Hematopoietic multipotent progenitor cell treated with erythropoietin and hydrocortisone succinate and interleukin-3 and kit ligand, for 8 days (in vitro differentiated cells): ENCODE results near the gene PHETA1.

Experiments used
- DNase-seq: peaks from one replicate; pipeline ENCODE4 v3.0.0-alpha.2; 2015

PHETA1 gene, protein sequence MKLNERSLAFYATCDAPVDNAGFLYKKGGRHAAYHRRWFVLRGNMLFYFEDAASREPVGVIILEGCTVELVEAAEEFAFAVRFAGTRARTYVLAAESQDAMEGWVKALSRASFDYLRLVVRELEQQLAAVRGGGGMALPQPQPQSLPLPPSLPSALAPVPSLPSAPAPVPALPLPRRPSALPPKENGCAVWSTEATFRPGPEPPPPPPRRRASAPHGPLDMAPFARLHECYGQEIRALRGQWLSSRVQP

DNA sequence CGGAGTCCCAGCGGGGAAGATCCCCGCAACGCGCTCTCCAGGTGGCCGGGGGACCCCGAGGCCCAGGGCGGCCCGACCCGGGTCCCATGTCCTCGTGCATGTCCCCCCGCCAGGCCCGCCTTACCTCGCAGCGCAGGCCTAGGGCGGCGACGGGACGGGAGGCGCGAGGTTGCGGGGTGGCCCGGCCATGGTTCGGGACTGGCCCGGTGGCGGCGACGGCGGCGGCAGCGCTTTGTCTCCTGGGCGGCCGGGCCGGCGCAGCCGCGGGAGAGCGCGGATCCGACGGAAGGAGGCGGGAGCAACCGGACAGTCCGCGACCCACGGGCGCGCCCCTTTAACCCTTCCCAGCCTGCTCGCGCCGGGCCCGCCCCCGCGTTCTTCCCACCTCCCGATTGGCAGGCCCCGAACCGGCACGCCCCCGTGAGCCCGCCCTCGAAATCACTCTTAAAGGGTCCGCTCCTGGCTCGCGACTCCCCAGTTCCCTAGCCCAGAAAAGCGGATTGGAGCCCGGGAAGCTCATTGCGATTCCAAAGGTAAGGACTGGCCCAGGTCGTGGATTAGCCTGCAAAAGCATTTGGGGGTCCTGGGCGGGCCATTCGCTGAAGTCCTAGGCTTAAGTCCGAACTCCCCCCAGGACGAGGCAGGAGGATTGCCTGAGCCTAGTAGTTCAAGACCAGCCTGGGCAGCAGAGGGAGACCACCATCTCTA is at the start of gene PHETA1:
TSS of gene PHETA1 (minus strand) at position 308 of the 708 bp plus-strand sequence. CDS start 5,668 bp downstream, outside the sequence.
- peak; percentile 85 for DNase-seq

DNA sequence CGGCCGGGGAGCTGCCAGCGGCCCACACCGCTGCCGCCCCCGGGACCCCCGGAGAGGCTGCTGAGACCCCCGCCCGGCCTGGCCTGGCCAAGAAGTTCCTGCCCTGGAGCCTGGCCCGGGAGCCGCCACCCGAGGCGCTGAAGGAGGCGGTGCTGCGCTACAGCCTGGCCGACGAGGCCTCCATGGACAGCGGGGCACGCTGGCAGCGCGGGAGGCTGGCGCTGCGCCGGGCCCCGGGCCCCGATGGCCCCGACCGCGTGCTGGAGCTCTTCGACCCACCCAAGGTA is 49.6 kb upstream of the PHETA1 start:
- no peak for DNase-seq

DNA sequence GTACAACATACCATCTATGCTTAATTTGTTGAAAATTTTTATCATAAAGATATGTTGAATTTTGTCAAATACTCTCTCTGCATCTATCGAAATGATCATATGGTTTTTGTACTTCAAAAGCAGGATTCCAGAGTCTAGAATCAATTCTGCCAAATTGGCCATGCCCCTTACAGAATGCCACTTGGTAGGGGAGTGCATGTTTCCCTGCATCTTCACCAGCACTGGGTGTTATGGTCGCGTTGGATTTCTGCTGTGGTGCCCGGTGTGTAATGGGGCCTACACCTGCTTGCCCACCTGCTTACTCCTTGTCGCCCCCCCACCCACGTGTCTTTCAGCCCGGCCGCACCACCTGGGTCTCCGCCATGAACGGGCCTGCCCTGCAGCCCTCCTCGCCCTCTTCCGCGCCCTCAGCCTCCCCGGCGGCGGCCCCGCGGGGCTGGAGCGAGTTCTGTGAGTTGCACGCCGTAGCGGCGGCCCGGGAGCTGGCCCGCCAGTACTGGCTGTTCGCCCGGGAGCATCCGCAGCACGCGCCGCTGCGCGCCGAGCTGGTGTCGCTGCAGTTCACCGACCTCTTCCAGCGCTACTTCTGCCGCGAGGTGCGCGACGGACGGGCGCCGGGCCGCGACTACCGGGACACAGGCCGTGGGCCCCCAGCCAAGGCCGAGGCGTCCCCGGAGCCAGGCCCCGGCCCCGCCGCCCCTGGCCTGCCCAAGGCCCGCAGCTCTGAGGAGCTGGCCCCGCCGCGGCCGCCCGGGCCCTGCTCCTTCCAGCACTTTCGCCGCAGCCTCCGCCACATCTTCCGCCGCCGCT is 49.1 kb upstream of the PHETA1 start:
- no peak for DNase-seq

DNA sequence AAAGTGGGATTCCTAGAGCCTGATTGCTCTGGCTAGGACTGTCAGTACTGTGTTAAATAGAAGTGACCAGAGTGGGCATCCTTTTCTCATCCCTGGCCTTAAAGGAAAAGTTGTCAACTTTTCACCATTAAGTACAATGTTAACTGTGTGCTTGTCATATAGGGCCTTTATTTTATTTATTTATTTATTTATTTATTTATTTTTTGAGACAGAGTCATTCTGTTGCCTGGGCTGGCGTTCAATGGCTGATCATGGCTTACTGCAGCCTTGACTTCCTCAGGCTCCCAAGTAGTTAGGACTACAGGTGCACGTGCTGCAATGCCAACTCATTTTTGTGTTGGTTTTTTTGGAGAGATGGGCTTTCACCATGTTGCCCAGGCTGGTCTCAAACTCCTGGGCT is 48.4 kb upstream of the PHETA1 start:
- DNase-seq = no peak

DNA sequence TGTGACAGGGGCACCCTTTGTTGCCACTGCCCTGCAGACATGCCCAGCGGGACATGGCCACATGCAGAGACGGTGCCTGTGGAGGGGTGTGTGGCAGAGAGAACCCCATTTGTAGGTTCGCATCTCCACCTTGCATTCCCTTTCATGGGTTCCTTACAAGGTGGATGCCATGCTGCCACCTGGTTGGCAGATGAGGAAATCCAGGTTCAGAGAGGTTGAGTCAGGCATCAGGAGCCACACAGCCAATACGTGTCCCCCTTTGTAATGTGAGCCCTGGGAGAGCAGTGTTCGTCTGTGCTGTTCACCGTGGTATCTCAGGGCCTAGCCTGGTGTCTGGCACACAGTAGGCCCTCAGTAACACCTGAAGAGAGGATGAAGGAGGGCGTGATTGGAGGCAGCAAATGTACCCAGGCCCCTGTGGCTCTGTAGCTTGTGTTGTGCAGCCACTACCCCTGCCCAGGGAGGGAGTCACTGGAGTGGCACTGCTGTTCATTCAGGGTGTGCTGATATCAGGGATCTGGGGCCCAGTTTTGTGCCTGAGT is 45.9 kb upstream of the PHETA1 start:
- DNase-seq = no peak

DNA sequence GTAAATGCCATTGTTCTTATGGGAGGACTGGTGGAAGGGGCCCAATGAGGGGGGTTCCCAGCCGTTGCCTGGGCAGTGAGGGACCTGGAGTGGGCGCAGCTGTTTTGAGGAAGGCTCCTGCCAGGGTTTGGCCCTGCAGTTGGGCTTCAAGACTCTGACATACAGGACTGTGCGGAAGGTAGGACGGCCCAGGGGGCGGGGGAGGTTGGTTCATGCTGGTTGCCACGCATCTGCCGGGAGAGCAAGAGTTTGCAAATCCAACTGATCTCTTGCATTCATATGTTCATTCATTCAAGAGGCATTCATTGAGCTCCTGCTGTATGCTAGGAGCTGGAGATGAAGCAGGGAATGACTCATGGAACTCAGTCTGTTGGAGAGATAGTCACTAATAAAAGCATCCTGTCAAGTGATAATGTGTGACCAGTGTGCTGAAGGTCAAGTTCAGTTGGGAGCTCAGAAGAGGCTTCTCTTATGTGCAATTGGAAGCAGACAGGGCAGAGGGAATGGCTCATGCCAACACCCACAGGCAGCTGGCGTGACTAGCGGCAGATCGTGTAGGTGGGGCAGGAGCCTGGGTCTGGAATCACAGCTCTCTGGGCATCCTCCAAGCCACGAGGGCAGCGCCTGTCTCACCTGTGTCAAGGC is 44.7 kb upstream of the PHETA1 start:
- peak; percentile 33 for DNase-seq

DNA sequence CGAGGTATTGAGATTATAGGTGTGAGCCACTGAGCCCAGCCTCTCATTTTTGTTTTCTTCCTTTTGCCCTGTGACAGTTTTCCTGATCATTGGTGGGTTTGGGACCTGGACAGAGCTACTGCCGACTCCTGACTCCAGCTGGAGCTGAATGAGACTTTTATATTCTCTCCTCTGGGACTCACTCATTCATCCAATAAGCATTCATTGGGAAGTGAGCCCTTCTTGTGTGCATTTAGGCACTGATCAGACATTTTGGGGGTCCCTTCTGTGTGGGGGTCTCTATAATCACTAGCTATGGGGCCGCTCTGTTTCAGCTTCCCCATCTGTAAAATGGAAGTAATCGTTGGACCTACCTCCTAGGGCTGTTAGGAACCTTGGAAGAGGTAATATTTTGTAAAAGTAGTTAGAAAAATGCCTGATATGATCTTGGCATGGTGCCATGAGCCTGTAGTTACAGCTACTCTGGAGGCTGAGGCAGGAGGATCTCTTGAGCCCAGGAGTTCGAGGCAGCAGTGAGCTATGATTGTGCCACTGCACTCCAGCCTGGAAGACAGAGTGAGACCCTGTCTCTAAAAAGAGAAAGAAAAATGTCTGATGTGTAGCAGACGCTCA is 44.0 kb upstream of the PHETA1 start:
- DNase-seq = peak; percentile 53

DNA sequence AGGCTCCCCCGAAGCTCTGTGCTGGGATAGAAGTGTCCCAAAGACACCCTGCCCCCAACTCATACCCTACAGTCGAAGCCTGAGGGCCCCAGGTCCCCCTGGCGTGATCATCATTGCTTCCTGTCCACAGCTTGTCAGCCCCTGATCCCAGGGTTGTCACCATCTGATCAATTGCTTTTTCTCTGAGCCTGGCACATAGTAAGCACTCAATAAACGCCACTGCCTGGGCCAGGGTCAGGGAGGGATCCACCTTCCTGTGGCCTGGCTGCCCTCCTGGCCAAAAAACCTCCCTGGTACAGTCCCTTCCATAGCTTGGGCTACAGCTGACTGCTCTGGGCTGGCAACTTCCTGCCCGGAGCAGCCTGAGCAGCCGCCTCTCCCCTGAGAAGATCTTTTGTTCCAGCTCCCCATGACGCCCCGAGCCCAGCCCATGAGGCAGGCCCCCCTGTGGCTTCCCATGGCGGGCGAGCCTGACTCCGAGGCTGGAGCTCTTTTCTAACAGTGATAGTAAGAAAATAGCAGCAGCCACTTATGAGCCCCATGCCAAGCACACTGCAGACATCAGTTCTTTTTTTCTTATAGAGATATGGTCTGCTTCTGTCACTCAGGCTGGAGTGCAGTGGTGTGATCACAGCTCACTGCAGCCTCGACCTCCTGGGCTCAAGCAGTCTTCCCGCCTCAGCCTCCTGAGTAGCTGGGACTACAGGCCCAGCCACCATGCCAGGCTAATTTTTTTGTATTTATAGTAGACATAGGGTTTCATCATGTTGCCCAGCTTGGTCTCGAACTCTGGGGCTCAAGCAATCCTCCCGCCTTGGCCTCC is 43.3 kb upstream of the PHETA1 start:
- DNase-seq = peak; percentile 43

DNA sequence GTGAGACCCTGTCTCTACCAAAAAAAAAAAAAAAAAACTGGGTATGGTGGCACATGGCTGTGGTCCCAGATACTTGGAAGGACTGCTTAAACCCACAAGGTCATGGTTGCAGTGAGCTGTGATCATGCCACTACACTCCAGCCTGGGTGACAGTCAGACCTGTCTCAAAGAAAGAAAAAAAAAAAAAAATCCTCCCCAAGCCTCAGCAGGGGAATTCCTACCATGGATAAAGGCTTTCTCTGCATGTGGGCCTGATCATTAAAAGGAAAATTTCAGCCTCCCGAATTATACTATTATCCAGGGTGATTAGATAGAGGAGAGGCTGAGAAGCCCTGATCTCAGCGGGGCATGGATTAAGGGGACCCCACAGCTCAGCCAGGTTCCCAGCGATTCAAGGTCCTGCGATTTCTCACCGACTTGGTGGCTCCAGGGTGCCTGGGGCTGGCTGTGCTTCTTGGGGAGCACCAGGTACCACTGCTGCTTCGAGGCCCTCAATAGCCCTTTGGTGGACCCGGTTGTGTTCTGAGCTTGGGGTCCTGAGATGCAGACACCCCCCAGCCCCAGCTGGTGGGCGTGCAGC is 42.4 kb upstream of the PHETA1 start:
- peak; percentile 41 for DNase-seq

DNA sequence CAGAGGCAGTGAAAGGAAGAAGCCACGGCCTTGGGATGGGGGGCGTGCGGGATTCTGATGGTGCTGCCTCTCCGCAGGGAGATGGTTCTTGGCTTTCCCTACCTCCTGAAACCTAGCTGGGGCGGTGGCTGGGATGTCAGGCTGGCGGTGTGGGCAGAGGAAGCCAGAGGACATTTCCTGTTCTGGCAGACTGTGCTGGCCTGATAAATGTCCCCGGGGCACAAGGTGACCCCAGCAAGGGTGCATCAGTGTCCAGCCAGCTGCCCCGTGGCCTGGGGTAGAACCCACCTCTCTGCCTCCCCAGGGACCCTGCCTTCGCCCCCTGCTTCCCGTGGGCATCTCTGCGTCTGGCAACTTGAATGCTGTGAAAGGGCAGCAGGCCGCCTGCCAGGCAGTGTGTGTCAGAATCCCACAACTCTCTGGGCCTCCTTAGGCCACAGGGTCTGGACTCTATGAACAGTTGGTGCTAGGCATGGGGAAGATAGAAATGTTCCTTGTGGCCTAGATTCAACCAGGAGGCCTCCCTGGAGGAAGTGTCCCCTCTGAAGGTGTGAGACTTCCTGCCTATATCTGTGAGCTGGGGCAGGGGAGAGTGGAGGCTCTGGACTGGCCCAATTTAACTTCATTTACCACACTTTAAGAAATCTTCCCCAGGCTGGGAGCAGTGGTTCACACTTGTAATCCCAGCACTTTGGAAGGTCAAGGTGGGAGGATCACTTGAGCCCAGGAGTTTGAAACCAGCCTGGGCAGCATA is 41.7 kb upstream of the PHETA1 start:
- DNase-seq = peak; percentile 24

DNA sequence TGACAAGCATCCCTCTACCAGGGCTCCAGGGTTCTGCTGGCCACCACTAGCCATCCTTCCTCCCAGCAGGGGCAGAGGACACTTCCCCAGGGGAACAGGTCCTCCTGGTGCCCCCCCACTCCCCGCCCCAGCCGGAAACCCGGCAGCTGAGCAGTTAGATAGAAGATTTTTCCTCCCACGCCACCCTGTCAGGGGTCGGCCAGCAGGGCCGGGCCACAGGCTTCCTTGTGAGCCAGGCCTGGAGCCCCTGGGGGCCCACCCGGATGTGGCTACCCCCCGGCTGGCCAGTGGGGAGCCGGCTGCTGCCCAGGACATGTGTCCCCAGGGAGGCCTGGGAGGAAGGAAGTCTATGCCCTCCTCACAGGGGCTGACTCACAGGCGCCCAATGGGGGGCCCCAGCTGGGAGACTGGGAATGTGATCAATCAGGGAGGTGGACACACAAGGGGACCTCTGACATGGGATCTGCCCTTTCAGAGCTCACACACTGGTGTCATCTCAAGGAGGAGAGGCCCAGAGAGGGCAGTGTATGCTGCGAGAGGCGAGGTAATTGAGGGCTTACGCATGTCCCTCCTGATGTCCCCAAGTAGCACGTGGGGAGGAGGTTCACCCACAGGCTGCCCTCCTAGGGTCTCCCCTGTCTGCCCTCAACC is 41.0 kb upstream of the PHETA1 start:
- DNase-seq = peak; percentile 63

DNA sequence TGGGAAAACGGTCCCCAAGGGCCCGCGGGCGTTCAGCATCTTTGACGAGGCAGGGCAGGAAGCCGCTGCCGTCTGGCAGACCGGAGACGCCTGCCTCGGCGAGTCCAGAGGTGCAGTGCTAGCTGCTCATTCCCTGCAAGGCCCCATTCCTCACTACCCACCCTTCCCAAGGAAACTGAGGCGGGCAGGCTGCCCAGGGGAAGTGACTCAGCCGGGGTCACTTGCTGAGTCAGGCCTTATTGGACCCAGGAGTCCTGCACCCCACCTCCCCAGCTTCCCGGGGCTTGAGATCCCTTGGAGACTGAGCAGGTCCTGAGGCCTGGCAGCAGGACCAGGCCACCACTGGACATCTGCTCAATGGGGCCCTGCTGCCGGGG is 40.5 kb upstream of the PHETA1 start:
- DNase-seq = no peak

DNA sequence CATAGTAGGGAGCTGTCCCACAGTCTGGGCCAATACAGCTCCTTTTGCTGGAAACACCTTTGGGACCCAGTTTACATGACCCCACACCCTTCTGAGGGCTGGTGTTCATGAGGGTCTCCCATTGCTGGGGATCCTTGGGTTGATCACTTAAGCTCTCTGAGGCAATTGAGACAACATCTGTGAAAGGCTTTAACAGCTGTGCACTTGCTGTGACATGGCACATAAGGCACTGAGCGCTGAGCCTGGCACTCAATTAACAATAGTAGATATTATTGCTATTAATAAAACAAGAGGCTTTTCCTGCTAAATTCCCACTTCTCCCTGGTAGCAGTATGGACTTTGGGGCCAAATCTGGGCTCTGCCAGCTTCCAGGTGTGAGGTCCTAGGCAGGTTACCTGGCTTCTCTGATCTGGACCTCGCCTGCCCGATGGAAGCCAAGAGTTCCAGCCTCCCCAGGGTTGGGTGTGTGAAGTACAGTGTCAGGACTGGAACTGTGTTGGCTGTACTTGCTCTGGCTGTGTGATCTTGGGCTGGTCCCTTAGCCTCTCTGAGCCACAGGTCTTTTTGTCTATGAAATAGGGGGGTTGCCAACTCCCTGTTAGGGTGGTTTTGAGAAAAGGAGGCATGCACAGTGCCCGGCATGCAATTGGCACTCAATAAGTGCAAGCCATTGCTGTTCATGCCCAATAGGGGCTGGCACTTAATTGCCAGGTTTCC is 39.9 kb upstream of the PHETA1 start:
- DNase-seq = peak; percentile 32

DNA sequence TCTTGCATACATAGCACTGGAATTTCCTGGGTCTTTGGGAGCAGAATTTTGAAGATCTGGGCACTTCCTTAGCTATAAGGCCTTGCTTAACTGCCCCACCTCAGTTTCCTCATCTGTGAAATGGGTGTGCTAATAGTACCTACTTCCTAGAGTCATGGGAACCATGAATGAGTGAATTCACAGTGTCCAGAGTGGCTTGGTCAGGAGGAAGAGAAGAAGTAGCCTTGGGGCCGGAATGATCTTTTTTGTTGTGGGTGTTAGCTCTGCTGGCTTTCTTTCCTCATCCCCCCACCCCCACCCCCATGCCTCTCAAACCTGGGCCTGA is 39.2 kb upstream of the PHETA1 start:
- DNase-seq = no peak

DNA sequence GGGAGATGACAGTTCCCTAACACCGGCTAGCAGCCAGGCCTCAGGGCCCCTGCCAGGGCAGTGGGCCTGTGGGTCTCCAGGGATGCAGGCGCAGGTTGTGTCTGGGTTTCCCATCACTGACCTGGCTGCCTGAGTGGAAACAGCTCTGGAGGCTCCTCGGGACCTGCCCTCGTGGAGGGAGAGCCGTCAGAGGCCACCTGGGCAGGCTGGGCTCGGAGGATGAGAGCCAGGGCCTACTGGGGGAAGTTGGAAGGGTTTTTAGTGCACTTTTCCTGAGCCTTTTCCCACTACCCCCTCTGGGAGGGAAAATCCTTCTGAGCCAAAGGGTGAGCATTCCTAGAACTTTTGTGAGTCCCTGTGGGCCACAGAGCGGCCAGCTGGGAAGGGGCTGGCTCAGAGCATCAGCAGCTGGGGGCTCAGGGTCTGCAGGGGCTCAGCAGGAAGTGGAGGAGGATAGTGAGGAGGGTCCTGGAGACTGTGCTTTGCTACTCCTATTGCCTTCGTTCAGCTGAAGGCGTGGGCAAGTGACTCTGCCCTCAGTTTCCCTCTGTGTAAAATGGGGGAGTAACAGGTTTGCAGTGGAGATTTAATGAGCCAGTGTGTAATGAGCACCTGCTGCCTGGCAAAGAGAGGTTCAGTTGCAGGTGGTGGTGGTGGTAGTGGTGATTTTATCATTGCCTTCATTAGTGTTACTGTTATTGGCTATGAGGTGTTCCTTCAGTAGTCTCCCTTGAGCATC is 38.7 kb upstream of the PHETA1 start:
- DNase-seq = no peak

DNA sequence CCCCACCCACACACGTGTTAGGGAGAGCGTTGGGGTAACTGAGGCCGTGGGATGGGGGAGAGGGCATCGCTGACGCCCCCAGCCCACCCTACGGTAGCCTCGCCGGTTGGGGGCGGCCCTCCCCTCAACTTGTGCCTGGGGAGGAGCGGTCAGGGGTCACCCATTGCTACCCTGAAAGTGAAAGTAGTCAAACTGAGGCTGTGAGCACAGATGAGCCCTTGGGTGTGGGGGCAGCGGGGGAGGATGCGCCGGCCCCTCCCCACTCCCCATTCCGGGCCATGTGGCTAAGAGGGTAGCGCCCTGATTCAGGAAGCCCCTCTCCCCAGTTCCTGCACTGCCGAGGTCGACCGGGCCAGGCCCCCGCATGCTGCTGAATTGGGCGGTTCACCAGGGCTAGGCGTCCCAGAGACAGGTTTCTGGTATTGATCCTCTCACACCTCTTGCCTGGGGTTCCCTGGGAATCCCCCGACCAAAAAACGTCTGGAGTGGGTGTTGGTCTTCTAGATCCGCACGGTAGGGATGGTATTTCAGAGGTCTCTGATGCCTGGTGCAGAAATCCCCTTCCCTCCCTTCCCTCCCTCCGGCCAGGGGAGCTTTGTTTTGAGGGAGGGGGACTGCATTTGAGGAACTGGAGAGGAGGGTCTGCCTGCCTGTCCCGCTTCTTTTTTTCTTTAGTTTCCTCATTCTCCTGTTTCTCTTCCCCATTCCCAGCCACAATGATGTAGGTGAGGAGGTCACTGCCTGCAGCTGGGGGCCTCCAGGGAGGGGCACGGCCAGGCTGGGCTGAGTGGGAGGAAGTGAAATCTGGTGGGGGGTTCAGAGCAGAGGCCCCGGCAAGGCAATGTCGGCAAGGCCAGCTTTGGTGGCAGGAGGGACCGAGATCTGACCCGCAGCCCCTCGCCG is 37.8 kb upstream of the PHETA1 start:
- DNase-seq = peak; percentile 37

DNA sequence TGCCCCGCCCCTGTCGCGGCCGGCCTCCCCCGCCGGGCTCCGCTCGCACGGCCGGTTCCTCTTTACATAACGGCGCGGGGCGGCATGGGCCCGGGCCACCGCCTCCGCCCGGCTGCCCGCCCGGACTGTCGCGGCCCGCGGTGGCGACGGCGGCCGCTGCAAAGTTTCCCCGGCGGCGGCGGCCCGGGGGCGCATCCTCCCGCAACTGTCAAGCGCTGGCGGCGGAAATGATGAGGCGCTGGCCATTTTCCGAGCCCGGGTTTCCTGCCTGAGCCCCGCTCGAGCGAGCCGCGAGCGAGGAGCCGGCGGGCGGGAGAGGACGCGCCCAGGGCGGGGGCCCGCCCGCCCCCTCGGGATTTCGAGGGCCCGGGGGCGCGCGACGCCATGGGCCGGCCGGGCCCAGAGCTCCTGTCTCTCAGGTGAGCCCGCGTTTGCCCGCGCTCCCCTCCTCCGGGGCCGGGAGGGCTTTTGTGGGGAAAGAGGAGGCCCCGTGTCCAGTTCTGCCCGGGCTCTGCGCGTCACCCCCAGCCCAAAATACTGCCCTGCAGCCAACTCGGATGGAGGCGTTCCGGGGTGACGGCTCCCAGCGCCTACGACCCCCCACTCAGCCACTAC is 37.1 kb upstream of the PHETA1 start, which contains the start of gene SH2B3:
TSS of gene SH2B3 (plus strand) at position 65 of the 615 bp plus-strand sequence. CDS start 12,223 bp downstream, outside the sequence.
- no peak for DNase-seq
